ENCODE measurements around the gene YIPF1.

Gene YIPF1

GRCh38 chr1:53889304-53890298, at the start of gene YIPF1:
Gene YIPF1 (minus strand): TSS chr1:53889797. CDS start chr1:53888937, 860 bp downstream.
- DNase-seq (ENCODE audit: low read depth in 2 of 2): peak; percentile 71 to 74

DNA sequence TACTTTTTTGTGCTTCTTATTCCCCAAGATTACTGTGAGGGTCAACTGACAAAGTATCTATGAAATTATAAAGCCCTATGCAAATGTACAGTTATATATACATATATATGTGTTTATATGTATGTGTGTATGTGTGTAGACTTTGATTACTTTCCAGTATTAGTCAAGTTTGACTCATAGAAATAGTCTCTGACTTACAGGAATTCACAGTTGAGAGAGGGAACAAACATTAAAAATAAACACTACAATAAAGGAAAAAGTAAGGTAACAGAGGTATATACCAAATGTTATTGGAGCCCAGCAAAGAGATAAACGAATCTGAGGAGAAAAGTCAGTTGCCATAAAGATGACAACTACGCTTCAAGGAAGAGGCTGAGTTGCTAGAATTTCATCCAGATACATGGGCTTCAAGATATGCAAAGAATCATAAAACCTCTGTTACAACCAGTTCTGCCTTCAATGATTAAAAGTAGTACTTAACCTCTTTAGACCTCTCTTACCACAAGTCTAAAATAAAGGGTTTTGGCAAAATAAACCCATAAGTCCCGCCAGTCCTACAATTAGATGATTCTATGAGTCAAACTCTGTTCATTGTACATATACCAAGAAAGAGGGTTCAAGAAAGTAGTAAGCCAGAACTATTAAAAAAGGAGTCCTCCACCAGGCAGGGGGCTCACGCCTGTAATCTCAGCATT, 48.7 kb upstream of the YIPF1 start:
- no peak for DNase-seq (ENCODE audit: low read depth in 2 of 2)

DNA sequence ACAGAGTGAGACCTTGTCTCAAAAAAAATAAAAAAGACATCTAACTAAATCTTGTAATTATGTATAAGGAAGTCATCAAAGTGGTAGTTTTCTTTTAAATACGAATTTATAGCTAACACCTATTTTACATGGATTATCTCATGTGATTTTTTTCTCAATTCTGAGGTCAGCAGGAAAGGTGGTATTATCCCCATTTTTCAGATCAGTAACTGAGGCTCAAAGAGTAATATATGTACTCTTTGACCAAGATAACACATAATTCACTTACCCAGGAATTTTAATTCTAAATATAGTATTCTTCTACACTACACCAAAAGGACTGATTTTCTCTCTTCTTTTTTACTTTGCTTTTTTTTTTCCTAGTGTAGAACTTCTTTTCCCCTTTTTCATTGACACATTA, 46.8 kb upstream of the YIPF1 start:
- no peak for DNase-seq (ENCODE audit: low read depth in 2 of 2)

GRCh38 chr1:53934170-53934765, 44.7 kb upstream of the YIPF1 start:
- no peak for DNase-seq (ENCODE audit: low read depth in 2 of 2)

DNA sequence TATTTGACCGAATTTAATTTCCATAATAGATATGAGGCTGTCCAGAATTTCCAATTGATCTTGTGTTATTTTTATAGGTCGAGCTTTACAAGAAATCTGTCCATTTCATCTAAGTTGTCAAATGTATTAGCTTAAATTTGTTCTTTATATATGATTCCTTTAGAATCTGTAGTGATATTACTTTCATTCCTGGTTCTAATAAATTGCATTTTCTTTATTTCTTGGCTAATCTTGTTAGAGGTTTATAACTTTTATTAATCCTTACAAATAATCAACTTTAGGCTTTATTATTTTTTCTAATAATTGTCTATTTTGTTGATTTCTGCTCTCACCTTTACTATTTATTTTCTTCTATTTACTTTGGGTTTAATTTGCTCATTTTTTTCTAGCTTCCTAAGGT, 41.9 kb upstream of the YIPF1 start:
- no peak for DNase-seq (ENCODE audit: low read depth in 2 of 2)

DNA sequence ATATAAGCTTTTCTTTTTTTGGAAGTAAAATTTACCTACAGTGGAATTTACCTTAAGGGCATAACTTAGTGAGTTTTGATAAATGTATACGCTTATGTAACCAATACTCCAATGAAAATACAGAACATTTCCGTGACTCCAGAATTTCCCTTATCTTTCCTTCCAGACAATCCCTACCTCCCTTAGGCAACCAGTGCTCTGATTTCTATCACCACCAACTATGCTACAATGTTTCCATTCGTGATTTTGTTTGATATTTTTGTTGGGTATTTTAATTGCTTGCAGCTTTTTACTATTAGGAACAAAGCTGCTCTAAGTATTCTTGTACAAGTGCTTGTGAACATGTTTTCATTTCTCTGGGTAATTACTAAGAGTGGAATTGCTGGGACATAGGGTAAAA, 41.3 kb upstream of the YIPF1 start:
- no peak for DNase-seq (ENCODE audit: low read depth in 2 of 2)

GRCh38 chr1:53929246-53929960, 39.8 kb upstream of the YIPF1 start:
- no peak for DNase-seq (ENCODE audit: low read depth in 2 of 2)

DNA sequence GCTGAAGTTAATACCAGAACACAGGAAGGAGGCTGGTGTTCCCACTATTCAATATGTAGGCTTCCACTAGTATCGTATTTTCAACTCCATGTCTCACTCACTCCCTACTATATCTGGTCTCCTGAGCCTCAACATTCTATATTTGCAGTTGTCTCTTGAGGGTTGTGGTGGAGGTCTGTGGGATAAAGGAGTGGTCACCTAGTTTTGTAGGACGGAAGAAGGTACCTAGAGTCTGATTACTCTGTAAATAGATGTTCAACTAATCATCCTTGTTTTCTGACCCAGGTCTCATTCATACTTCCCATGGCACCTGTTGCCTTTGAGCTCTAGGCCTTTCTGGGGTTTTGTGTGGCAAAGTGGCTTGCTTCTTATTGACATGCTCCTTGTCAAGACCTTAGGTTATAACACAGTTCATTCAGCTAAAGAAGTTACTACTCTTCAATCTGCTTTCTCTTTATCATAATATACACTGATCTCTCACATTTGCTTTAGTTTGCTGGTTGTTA, 37.8 kb upstream of the YIPF1 start:
- no peak for DNase-seq (ENCODE audit: low read depth in 2 of 2)

DNA sequence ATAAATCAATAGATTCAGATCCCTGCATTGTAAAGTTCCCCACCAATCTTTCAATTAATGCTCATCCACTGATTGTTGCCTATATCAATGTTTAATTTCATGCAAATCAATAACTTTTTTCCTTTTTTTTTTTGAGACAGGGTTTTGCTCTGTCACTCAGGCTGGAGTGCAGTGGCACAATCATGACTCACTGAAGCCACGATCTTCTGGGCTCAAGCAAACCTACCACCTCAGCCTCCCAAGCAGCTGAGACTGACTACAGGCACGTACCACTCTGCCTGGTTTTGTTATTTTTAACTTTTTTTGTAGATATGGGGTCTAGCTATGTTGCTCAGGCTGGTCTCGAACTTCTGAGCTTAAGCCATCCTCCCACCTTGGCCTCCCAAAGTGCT, 30.1 kb upstream of the YIPF1 start:
- DNase-seq (ENCODE audit: low read depth in 2 of 2): no peak

- no peak for DNase-seq (ENCODE audit: low read depth in 2 of 2)
Observed at GRCh38 chr1:53918343-53918742, 28.7 kb upstream of the YIPF1 start.

GRCh38 chr1:53913352-53914033, 23.9 kb upstream of the YIPF1 start:
- no peak for DNase-seq (ENCODE audit: low read depth in 2 of 2)

DNA sequence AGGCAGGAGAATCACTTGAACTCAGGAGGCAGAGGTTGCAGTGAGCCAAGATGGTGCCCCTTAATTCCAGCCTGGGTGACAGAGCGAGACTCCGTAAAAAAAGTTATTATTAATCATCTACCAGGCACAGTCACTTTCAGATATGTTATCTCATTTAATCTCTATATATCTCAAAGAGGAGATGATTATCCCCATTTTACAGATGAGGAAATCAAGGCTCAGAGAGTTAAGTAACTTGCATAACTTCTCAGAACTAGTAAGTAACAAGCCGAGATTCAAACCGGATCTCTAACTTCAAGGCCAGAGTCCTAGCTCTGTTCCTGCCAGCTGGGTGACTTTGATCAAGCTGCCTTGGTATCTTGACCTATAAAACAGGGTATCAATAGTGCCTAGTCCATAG, 21.8 kb upstream of the YIPF1 start:
- DNase-seq (ENCODE audit: low read depth in 2 of 2): no peak

GRCh38 chr1:53909946-53910345, 20.3 kb upstream of the YIPF1 start:
- no peak for DNase-seq (ENCODE audit: low read depth in 2 of 2)

DNA sequence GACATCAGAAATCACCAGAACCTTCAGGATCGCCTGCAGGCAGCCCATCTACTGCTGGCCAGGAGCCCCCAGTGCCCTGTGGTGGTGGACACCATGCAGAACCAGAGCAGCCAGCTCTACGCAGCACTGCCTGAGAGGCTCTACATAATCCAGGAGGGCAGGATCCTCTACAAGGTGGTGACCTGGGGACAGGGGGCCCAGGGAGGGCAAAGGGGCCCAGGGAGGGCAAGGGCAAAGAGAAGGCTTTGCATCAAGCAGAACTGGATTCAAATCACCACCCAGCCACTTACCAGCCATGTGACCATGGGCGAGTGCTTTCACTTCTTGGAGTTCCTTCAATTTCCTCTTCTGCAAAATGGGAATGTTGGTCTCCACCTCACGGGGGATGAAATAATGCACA, 16.5 kb upstream of the YIPF1 start:
- DNase-seq (ENCODE audit: low read depth in 2 of 2): no peak

GRCh38 chr1:53905509-53905908, 15.9 kb upstream of the YIPF1 start:
- DNase-seq (ENCODE audit: low read depth in 2 of 2): no peak

DNA sequence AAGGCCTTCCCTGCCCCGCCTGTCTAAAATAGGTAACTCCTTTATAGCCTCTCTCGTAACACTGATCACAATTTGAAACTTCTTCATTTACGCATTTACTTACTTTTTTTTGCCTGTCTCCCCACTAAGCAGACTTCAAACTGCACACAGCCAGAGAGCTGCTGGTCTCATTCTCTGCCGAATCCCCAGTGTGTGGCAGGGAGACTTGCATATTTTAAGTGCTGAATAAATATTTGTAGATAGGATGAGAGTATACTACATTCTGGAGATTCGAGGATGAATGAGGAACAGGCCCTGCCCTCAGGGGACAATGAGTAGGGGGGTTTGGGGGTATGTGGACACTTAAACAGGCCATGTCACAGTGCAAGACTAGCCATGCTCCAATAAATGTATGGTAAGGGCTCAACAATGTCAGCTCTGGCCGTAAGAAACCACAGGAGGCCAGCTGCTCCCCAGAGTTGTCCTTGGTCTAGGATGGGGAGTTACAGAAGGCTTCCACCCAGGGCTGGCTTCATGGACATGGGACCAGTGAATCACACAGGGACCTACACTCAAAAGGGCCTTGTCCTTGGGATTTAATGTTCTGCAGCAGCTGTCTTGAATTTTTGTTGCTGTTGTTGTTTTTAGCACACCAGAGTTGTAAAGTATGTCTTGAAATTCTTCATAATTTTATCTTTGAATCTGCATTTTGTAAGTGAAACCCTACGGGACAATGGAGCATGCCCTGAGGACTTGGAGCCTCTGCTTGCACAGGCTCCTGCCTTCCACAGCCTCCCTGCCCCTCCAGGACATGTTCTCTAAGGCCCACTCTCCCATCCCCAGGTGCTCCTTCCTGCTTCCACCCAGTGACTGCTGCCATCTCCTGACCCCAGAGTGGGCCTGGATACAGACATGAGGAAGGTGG, 12.9 kb upstream of the YIPF1 start:
- no peak for DNase-seq (ENCODE audit: low read depth in 2 of 2)

DNA sequence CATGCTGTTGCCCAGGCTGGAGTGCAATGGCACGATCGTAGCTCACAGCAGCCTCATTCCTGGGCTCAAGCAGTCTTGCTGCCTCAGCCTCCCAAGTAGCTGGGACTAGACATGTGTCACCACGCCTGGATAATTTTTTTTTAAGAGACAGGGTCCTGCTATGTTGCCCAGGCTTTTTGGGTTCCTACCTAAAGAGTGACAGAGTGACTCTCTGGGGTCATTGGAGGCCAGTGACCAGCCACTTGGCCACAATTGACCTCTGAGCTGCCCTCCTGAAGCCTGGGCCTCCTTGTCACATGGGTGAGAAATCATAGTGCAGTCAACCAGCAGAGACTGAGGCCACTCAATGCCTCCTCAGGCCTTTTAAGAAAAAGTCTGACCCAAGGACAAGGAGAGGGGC, 10.1 kb upstream of the YIPF1 start:
- no peak for DNase-seq (ENCODE audit: low read depth in 2 of 2)

GRCh38 chr1:53899206-53899628, 9.6 kb upstream of the YIPF1 start:
- no peak for DNase-seq (ENCODE audit: low read depth in 2 of 2)

- DNase-seq (ENCODE audit: low read depth in 2 of 2): no peak
Observed at GRCh38 chr1:53896635-53897229, 7.1 kb upstream of the YIPF1 start.

DNA sequence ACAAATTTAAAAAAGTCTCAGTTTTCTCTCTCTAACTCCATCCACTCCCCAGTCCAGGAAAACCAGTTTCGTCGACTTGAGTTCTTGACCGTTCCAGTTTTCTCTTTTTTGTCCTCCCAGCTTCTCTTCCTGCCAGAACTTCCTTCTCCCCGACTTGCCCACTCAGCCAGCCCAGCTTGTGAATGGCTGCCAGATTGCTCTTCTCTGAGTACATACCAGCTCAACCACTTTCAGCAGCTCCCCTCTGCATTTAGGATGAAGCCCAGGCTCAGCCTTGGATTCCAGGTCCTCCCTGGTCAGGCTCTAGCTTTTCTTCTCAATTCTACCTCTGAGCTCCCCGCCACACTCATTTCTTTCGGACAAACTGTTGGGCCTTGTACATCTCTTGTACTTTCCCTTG, 5.8 kb upstream of the YIPF1 start:
- DNase-seq (ENCODE audit: low read depth in 2 of 2): no peak

Data from stimulated activated CD8-positive, alpha-beta memory T cell treated with anti-CD3 and anti-CD28 coated beads, Interleukin-15, amount 100 ng/mL, for 4 hours (primary cell).